ENCODE results near the gene KLHL14. TPM values are rescaled to one million over a fixed set of nuclear protein-coding genes. Genes with fewer than 3 reads are reported as not detected.

The KLHL14 gene
- total and polyA plus RNA-seq, 2 experiments from 2014 or later: 0.44 to 1.9 TPM

GRCh38 chr18:32684096-32684495, 88.7 kb downstream of the KLHL14 start (continued):
- no peak for TF ChIP-seq EZH2 (IDR thresholded peaks at IDR 0.05; ENCODE audit: low read depth, unreplicated experiment)
- no peak for TF ChIP-seq EZH2phosphoT487 (IDR thresholded peaks at IDR 0.05; ENCODE audit: unreplicated experiment)
- no peak for TF ChIP-seq ZNF331 (CRISPR knock-in tag; IDR thresholded peaks at IDR 0.05; ENCODE audit: low read depth)
- TF ChIP-seq CTCF (conservative IDR thresholded peaks at IDR 0.05; ENCODE audit: low read depth in 2 of 2): no peak
- TF ChIP-seq NANOG (IDR thresholded peaks at IDR 0.05; ENCODE audit: borderline replicate concordance): no peak
- TF ChIP-seq REST (IDR thresholded peaks at IDR 0.05; ENCODE audit: unreplicated experiment): no peak
- no peak for TF ChIP-seq POLR2AphosphoS5 (IDR thresholded peaks at IDR 0.05; ENCODE audit: low read depth)
- TF ChIP-seq JUNB (IDR thresholded peaks at IDR 0.05; ENCODE audit: unreplicated experiment): no peak
- TF ChIP-seq CREB1 (CRISPR knock-in tag; IDR thresholded peaks at IDR 0.05; ENCODE audit: low read depth): no peak
- TF ChIP-seq STAT1 (IDR thresholded peaks at IDR 0.05; ENCODE audit: unreplicated experiment): no peak

GRCh38 chr18:32683044-32683443, 89.8 kb downstream of the KLHL14 start:
- Mint-ChIP-seq H3K4me3 (no peak overlapping the region), H3K9me3 (no peaks in the 10 kb centered on the region), H3K4me1 (no peaks in the 10 kb centered on the region), H3K36me3 (ENCODE audit: low read depth) (no peaks in the 10 kb centered on the region), H3K27me3 (ENCODE audit: insufficient read depth, low read depth, poor library complexity) (no peaks in the 10 kb centered on the region), H3K27ac (no peak overlapping the region)
- H3K27ac ChIP-seq (ENCODE audit: low read depth): no peak overlapping the region
- DNase-seq (ENCODE audit: low spot score) (peak; percentile 46), ATAC-seq (peak; percentile 66)
- no peaks in the 10 kb centered on the region for H3K36me3 ChIP-seq (ENCODE audit: insufficient read depth)
- H3K4me3 ChIP-seq: no peak overlapping the region
- no peaks in the 10 kb centered on the region for H3F3A ChIP-seq (replicated peaks; ENCODE audit: low read depth)
- H4K20me1 ChIP-seq (replicated peaks; ENCODE audit: insufficient read depth): no peaks in the 10 kb centered on the region
- no peaks in the 10 kb centered on the region for H3K79me2 ChIP-seq (replicated peaks; ENCODE audit: insufficient read depth)
- no peak overlapping the region for H3K4me2 ChIP-seq
- no peaks in the 10 kb centered on the region for H3K27me3 ChIP-seq (ENCODE audit: insufficient read depth)
- H3K4me1 ChIP-seq (ENCODE audit: insufficient read depth): no peaks in the 10 kb centered on the region
- H2AFZ ChIP-seq: no peak overlapping the region
- no peaks in the 10 kb centered on the region for H3K9me2 ChIP-seq (ENCODE audit: insufficient read depth)
- TF ChIP-seq ZNF462 (CRISPR knock-in tag; IDR thresholded peaks at IDR 0.05) (no peak), CTCF (conservative IDR thresholded peaks at IDR 0.05; ENCODE audit: low read depth in 2 of 2) (peak; percentile 51 to 55)

Data from GM23338 (cell line).